ENCODE results near the gene IFT74. TPM values are rescaled to one million over a fixed set of nuclear protein-coding genes. Genes with fewer than 3 reads are reported as not detected.

Gene IFT74
- total RNA-seq, 1 experiment from 2014 or later = 6.2 TPM

DNA sequence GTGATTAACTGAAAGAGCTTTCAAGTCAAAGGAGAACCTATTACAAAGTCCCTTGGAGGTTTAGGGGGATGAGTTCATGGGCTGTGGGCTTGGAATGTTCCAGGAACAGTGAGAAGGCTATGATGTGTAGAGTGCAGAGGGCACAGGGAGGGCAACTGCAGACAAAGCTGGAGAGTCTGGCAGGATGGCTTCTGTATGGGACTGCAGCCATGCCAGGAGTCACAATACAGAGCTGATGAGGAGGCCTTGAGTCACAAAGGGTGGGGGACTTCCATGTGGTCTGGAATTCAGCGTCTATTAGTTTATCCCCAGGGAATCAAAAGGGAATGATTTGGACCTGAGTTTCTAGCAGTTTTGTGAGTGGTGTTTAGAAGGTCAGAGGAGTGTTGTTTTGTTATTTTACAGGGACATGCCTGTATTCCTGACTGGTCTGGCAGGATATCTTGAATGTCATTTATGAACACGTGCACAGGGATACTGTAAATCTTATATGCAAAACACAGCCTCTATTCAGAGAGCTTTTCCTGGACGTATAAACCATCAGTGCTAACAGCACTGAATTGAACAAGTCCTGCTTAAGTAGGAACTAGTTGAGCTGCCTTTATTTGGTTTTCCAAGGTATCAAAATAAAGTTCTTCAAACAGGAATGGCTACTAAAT is 138.6 kb downstream of the IFT74 start:
- no peaks in the 10 kb centered on the region for H4K20me1 ChIP-seq (ENCODE audit: low read length)
- H3K79me2 ChIP-seq (ENCODE audit: low read length) = no peaks in the 10 kb centered on the region
- H3K27ac ChIP-seq (ENCODE audit: low read length) = peak overlapping the region; percentile 76
- BruUV-seq (replicated peaks) = no TSS peak
- intact Hi-C loops (cut with micrococcal nuclease) = no loop called here
- no peaks in the 10 kb centered on the region for H3K9me2 ChIP-seq (replicated peaks; ENCODE audit: low read length)
- peak; percentile 94 for ATAC-seq
- peak overlapping the region; percentile 27 for H2AFZ ChIP-seq (ENCODE audit: low read length)
- no peak overlapping the region for H3K4me3 ChIP-seq (ENCODE audit: low read length)
- H3K4me1 ChIP-seq (ENCODE audit: insufficient read depth, low read length) = peaks cover 21% of the 10 kb centered on the region
- POLR2A ChIA-PET (ENCODE audit: unreplicated experiment) = interaction anchor here (0.6 kb wide), 2 partner anchors 9 to 41 kb away, joined by 3 to 4 read pairs; no protein-coding TSS in a partner anchor
- TF ChIP-seq EZH2phosphoT487 (IDR thresholded peaks at IDR 0.05; ENCODE audit: borderline replicate concordance, low read length) (no peak), EZH2 (IDR thresholded peaks at IDR 0.05; ENCODE audit: low read length, unreplicated experiment) (no peak)
- TF ChIP-seq, protein P1, sequence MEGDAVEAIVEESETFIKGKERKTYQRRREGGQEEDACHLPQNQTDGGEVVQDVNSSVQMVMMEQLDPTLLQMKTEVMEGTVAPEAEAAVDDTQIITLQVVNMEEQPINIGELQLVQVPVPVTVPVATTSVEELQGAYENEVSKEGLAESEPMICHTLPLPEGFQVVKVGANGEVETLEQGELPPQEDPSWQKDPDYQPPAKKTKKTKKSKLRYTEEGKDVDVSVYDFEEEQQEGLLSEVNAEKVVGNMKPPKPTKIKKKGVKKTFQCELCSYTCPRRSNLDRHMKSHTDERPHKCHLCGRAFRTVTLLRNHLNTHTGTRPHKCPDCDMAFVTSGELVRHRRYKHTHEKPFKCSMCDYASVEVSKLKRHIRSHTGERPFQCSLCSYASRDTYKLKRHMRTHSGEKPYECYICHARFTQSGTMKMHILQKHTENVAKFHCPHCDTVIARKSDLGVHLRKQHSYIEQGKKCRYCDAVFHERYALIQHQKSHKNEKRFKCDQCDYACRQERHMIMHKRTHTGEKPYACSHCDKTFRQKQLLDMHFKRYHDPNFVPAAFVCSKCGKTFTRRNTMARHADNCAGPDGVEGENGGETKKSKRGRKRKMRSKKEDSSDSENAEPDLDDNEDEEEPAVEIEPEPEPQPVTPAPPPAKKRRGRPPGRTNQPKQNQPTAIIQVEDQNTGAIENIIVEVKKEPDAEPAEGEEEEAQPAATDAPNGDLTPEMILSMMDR (conservative IDR thresholded peaks at IDR 0.05; ENCODE audit: low read depth, low read length) = no peak
- peak overlapping the region; percentile 24; the same call in 1 of the 2 replicates for H3K9ac ChIP-seq (ENCODE audit: low read length)
- DNase-seq = peak; percentile 80
- peak overlapping the region; percentile 51 for H3K4me2 ChIP-seq (ENCODE audit: low read length)
- H3F3A ChIP-seq (ENCODE audit: low read length, unreplicated experiment) = no peaks in the 10 kb centered on the region
- H3K9me3 ChIP-seq (ENCODE audit: low read length) = no peaks in the 10 kb centered on the region
- no peaks in the 10 kb centered on the region for H3K27me3 ChIP-seq (ENCODE audit: low read length)
- no peaks in the 10 kb centered on the region for H3K36me3 ChIP-seq (ENCODE audit: low read depth, low read length)
- CTCF ChIA-PET = no interaction called here

DNA sequence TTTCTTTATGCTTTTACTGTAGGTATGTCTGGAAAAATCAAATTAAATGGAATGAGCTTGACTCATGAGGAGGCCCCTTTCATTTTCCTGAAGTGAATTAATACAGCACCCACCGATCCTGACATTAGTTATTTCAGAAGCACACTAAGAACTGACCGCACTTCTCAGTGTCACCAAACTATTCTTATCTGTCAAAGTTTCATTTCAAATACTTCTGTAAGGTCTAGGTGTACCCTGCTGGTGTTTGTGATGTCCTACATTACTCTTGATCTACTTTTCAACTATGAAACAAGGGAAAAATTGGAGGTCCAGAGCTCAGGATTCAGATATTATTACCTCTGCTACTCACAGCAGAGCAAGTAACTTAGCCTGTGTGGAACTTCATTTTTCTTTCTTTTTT is 151.0 kb downstream of the IFT74 start:
- Histone ChIP-seq H3K4me3 (ENCODE audit: low read length) (no peak overlapping the region), H3K27ac (ENCODE audit: low read length) (no peak overlapping the region), H3K4me2 (ENCODE audit: low read length) (no peak overlapping the region), H3K27me3 (ENCODE audit: low read length) (no peaks in the 10 kb centered on the region), H3F3A (ENCODE audit: low read length, unreplicated experiment) (no peaks in the 10 kb centered on the region), H4K20me1 (ENCODE audit: low read length) (no peaks in the 10 kb centered on the region), H3K4me1 (ENCODE audit: insufficient read depth, low read length) (peaks cover 8% of the 10 kb centered on the region; the same call in 1 of the 2 replicates), H3K36me3 (ENCODE audit: low read depth, low read length) (no peaks in the 10 kb centered on the region), H3K9ac (ENCODE audit: low read length) (no peak overlapping the region), H3K79me2 (ENCODE audit: low read length) (no peaks in the 10 kb centered on the region), H2AFZ (ENCODE audit: low read length) (no peak overlapping the region), H3K9me3 (ENCODE audit: low read length) (no peaks in the 10 kb centered on the region), H3K9me2 (replicated peaks; ENCODE audit: low read length) (no peaks in the 10 kb centered on the region)
- no peak for DNase-seq
- intact Hi-C loops (cut with micrococcal nuclease) = no loop called here
- BruUV-seq (replicated peaks) = no TSS peak
- POLR2A ChIA-PET (ENCODE audit: unreplicated experiment) = no interaction called here
- TF ChIP-seq, protein P1 (conservative IDR thresholded peaks at IDR 0.05; ENCODE audit: low read depth, low read length) = no peak
- no peak for TF ChIP-seq EZH2phosphoT487 (IDR thresholded peaks at IDR 0.05; ENCODE audit: borderline replicate concordance, low read length)
- no peak for TF ChIP-seq EZH2 (IDR thresholded peaks at IDR 0.05; ENCODE audit: low read length, unreplicated experiment)
- CTCF ChIA-PET = no interaction called here
- no peak for ATAC-seq

DNA sequence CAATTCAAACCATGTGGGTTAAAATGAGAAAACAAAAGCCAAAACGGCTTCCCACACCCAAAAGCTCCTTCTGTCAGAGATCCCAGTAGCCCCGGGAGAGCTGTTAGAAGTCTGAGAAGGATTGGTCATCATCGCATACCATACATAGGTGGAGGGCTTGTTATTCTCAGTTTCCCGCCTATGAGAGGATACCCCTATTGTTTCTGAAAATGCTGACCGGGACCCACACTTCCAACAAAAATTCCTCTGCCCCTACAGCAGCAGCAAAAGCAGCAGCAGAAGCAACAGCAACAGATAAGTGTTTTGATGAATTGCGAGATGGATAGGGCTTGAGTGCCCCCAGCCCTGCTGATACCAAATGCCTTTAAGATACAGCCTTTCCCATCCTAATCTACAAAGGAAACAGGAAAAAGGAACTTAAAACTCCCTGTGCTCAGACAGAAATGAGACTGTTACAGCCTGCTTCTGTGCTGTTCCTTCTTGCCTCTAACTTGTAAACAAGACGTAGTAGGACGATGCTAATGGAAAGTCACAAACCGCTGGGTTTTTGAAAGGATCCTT is 152.8 kb downstream of the IFT74 start, which contains the start of gene TEK:
Gene TEK (plus strand): TSS at position 245 of the 561 bp plus-strand sequence. CDS start 366 bp downstream, outside the sequence.
- no peaks in the 10 kb centered on the region for H3K27me3 ChIP-seq (ENCODE audit: low read length)
- BruUV-seq (replicated peaks) = no TSS peak
- no peaks in the 10 kb centered on the region for H3K9me2 ChIP-seq (replicated peaks; ENCODE audit: low read length)
- intact Hi-C loops (cut with micrococcal nuclease) = no loop called here
- H3K27ac ChIP-seq (ENCODE audit: low read length) = no peak within 1 kb of the TSS
- peaks cover 8% of the 10 kb centered on the region; the same call in 1 of the 2 replicates for H3K4me1 ChIP-seq (ENCODE audit: insufficient read depth, low read length)
- no peaks in the 10 kb centered on the region for H3K9me3 ChIP-seq (ENCODE audit: low read length)
- CTCF ChIA-PET = no interaction called here
- no peak within 1 kb of the TSS for H3K4me2 ChIP-seq (ENCODE audit: low read length)
- H3K36me3 ChIP-seq (ENCODE audit: low read depth, low read length) = no peaks in the 10 kb centered on the region
- ATAC-seq = no peak
- H2AFZ ChIP-seq (ENCODE audit: low read length) = no peak within 1 kb of the TSS
- H4K20me1 ChIP-seq (ENCODE audit: low read length) = no peaks in the 10 kb centered on the region
- H3K79me2 ChIP-seq (ENCODE audit: low read length) = no peaks in the 10 kb centered on the region
- no peak within 1 kb of the TSS for H3K4me3 ChIP-seq (ENCODE audit: low read length)
- H3F3A ChIP-seq (ENCODE audit: low read length, unreplicated experiment) = no peaks in the 10 kb centered on the region
- TF ChIP-seq, protein P1 (conservative IDR thresholded peaks at IDR 0.05; ENCODE audit: low read depth, low read length) = no peak
- TF ChIP-seq EZH2phosphoT487 (IDR thresholded peaks at IDR 0.05; ENCODE audit: borderline replicate concordance, low read length) = no peak
- TF ChIP-seq EZH2 (IDR thresholded peaks at IDR 0.05; ENCODE audit: low read length, unreplicated experiment) = no peak
- POLR2A ChIA-PET (ENCODE audit: unreplicated experiment) = no interaction called here
- no peak within 1 kb of the TSS for H3K9ac ChIP-seq (ENCODE audit: low read length)
- no peak for DNase-seq
